Loucy (cell line): ENCODE data around the gene PGS1.

Source experiments
- CTCF ChIP-seq: fragments of 200-600 bp; sonication (generic); conservative IDR thresholded peaks from 2 replicates; pipeline ENCODE4 v1.5.1; 2014; ENCODE audit warnings: mild to moderate bottlenecking, antibody characterized with exemption, low read length
- EZH2phosphoT487 ChIP-seq: fragments of 200-600 bp; IDR thresholded peaks from 2 replicates; pipeline ENCODE4 v1.6.1; 2018; ENCODE audit warnings: antibody characterized with exemption, mild to moderate bottlenecking, moderate library complexity, borderline replicate concordance

GRCh38 chr17:78342449-78343186 is 35.8 kb upstream of the PGS1 start:
- TF ChIP-seq CTCF (no peak), EZH2phosphoT487 (no peak)
